Hematopoietic multipotent progenitor cell treated with erythropoietin and hydrocortisone succinate and interleukin-3 and kit ligand, for 8 days (in vitro differentiated cells): Measurements from ENCODE around the gene EXOC4.
A peak's percentile ranks its signal among the peaks of the same experiment; 100 is the strongest.

Experiments used
- DNase-seq: peaks from one replicate; pipeline ENCODE4 v3.0.0-alpha.2; 2015

EXOC4 gene

GRCh38 chr7:134062460-134062859 lies 809.6 kb downstream of the EXOC4 start:
- DNase-seq = no peak

GRCh38 chr7:134065415-134065814 lies 812.5 kb downstream of the EXOC4 start:
- no peak for DNase-seq

- peak; percentile 15 for DNase-seq
Observed at GRCh38 chr7:134067164-134067563, 814.3 kb downstream of the EXOC4 start.

- DNase-seq = no peak
Observed at GRCh38 chr7:134068670-134069069, 815.8 kb downstream of the EXOC4 start.

GRCh38 chr7:134069187-134069586 lies 816.3 kb downstream of the EXOC4 start:
- no peak for DNase-seq

GRCh38 chr7:134070673-134071072 lies 817.8 kb downstream of the EXOC4 start:
- DNase-seq = no peak

- no peak for DNase-seq
Observed at GRCh38 chr7:134071355-134072331, 818.8 kb downstream of the EXOC4 start.

- DNase-seq = no peak
Observed at GRCh38 chr7:134073276-134073675, 820.4 kb downstream of the EXOC4 start.

- no peak for DNase-seq
Observed at GRCh38 chr7:134075799-134076198, 822.9 kb downstream of the EXOC4 start.

- DNase-seq = peak; percentile 12
Observed at GRCh38 chr7:134077560-134077959, 824.7 kb downstream of the EXOC4 start.

- no peak for DNase-seq
Observed at GRCh38 chr7:134078991-134079390, 826.1 kb downstream of the EXOC4 start.

- no peak for DNase-seq
Observed at GRCh38 chr7:134081695-134082094, 828.8 kb downstream of the EXOC4 start.

- peak; percentile 54 for DNase-seq
Observed at GRCh38 chr7:134083766-134084487, 831.0 kb downstream of the EXOC4 start.

GRCh38 chr7:134084488-134085144 lies 831.7 kb downstream of the EXOC4 start:
- DNase-seq = peak; percentile 9

GRCh38 chr7:134085311-134085710 lies 832.4 kb downstream of the EXOC4 start:
- no peak for DNase-seq

GRCh38 chr7:134086998-134087735 lies 834.3 kb downstream of the EXOC4 start:
- DNase-seq = no peak

GRCh38 chr7:134088199-134088598 lies 835.3 kb downstream of the EXOC4 start:
- DNase-seq = no peak

- DNase-seq = no peak
Observed at GRCh38 chr7:134089446-134089845, 836.6 kb downstream of the EXOC4 start.

GRCh38 chr7:134098072-134098471 lies 845.2 kb downstream of the EXOC4 start:
- DNase-seq = no peak

- DNase-seq = no peak
Observed at GRCh38 chr7:134101716-134102115, 848.8 kb downstream of the EXOC4 start.

- DNase-seq = no peak
Observed at GRCh38 chr7:134104166-134104565, 851.3 kb downstream of the EXOC4 start.

GRCh38 chr7:134105841-134106240 lies 853.0 kb downstream of the EXOC4 start:
- no peak for DNase-seq

- no peak for DNase-seq
Observed at GRCh38 chr7:134108802-134109201, 855.9 kb downstream of the EXOC4 start.
